ENCODE results near the gene DNM3.

DNA sequence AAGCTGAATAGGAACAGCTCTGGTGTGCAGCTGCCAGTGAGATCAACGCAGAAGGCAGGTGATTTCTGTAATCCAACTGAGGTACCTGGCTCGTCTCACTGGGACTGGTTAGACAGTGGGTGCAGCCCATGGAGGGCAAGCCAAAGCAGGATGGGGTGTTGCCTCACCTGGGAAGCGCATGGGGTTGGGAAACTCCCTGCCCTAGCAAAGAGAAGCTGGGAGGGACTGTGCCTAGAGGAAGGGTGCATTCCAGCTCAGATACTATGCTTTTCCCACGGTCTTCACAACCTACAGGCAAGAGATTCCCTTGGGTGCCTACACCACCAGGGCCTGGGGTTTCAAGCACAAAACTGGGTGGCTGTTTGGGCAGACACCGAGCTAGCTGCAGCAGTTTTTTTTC lies 183.2 kb downstream of the DNM3 start:
- TF ChIP-seq, protein P1, sequence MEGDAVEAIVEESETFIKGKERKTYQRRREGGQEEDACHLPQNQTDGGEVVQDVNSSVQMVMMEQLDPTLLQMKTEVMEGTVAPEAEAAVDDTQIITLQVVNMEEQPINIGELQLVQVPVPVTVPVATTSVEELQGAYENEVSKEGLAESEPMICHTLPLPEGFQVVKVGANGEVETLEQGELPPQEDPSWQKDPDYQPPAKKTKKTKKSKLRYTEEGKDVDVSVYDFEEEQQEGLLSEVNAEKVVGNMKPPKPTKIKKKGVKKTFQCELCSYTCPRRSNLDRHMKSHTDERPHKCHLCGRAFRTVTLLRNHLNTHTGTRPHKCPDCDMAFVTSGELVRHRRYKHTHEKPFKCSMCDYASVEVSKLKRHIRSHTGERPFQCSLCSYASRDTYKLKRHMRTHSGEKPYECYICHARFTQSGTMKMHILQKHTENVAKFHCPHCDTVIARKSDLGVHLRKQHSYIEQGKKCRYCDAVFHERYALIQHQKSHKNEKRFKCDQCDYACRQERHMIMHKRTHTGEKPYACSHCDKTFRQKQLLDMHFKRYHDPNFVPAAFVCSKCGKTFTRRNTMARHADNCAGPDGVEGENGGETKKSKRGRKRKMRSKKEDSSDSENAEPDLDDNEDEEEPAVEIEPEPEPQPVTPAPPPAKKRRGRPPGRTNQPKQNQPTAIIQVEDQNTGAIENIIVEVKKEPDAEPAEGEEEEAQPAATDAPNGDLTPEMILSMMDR (IDR thresholded peaks at IDR 0.05; ENCODE audit: low read length): no peak
- no peak for TF ChIP-seq EZH2 (IDR thresholded peaks at IDR 0.05; ENCODE audit: borderline replicate concordance, low read length)

Data from OCI-LY1 (cell line).